ENCODE measurements around the gene GUCY1A1. TPM values are rescaled to one million over a fixed set of nuclear protein-coding genes. Genes with fewer than 3 reads are reported as not detected.

Gene GUCY1A1
- total and polyA plus RNA-seq, 2 of the 4 experiments (the other 2 are of a cell fraction) = 0.19 to 0.54 TPM

DNA sequence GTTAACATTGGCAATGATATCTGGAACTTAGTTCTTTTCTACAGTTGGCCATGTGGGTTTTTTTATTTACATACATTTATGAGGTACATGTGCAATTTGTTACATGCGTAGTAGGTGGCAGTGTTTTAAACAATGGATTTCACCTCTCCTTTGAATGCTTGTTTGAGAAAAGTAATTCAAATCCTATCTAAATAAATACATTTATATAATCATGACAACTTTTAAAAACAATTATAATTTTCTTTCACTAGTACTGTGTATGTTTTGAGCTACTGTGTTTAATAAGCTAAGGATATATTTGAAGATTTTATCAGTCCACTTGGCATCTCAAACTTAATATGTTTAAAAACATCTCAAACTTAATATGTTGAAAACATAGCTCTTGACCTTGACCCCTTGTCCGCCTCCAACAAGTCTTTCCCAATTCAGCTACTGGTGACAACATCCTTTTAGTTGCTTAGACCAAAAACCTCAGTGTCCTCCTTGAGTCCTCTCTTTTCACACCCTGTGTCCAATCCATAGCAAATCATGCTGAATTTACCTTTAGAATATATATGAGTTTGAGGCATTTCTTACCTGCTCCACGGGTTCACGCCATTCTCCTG is 106.7 kb downstream of the GUCY1A1 start:
- Histone ChIP-seq H2AK5ac (ENCODE audit: low read depth, low read length) (no peak overlapping the region), H3K23ac (ENCODE audit: low read depth, low read length) (no peak overlapping the region), H3K79me1 (ENCODE audit: low read depth in 1 of 2, low read length in 2 of 2) (no peaks in the 10 kb centered on the region), H3K9me3 (ENCODE audit: control insufficient read depth, insufficient read depth, low read length) (no peaks in the 10 kb centered on the region), H3K27me3 (ENCODE audit: control insufficient read depth, insufficient read depth, low read length) (no peaks in the 10 kb centered on the region), H2BK15ac (ENCODE audit: low read depth, low read length) (no peak overlapping the region), H2BK5ac (ENCODE audit: low read depth, low read length, poor library complexity, severe bottlenecking) (no peak overlapping the region), H2AFZ (replicated peaks; ENCODE audit: low read length, poor library complexity) (no peak overlapping the region), H3K4me1 (ENCODE audit: control insufficient read depth, insufficient read depth, low read length) (peaks cover 3% of the 10 kb centered on the region), H4K20me1 (ENCODE audit: insufficient read depth, low read length) (no peaks in the 10 kb centered on the region), H3K14ac (replicated peaks; ENCODE audit: low read depth, low read length) (no peak overlapping the region), H4K5ac (ENCODE audit: low read depth, low read length) (no peak overlapping the region), H3K4me3 (ENCODE audit: insufficient read depth, low read depth, low read length) (no peak overlapping the region), H4K91ac (ENCODE audit: insufficient read depth, low read depth, low read length) (no peak overlapping the region), H3K27ac (ENCODE audit: insufficient read depth, low read length) (no peak overlapping the region), H2AK9ac (replicated peaks; ENCODE audit: low read depth, low read length, poor library complexity) (no peak overlapping the region), H2BK120ac (ENCODE audit: low read depth, low read length) (no peak overlapping the region), H3K36me3 (ENCODE audit: control insufficient read depth, insufficient read depth, low read length) (peaks cover 6% of the 10 kb centered on the region; the same call in 1 of the 2 replicates), H3K9me1 (ENCODE audit: insufficient read depth, low read length) (no peaks in the 10 kb centered on the region), H3K9ac (ENCODE audit: low read depth, low read length) (no peak overlapping the region), H3K56ac (ENCODE audit: extremely low read depth, insufficient read depth, low read length) (no peak overlapping the region), H3K18ac (ENCODE audit: low read depth, low read length) (peak overlapping the region; percentile 4; the same call in 1 of the 2 replicates), H2BK20ac (ENCODE audit: low read depth, low read length) (no peak overlapping the region), H3K4me2 (ENCODE audit: low read depth, low read length) (no peak overlapping the region), H4K8ac (ENCODE audit: low read depth in 2 of 2, low read length in 2 of 2) (no peak overlapping the region), H3K4ac (ENCODE audit: low read depth, low read length) (no peak overlapping the region)
- TF ChIP-seq, protein P1, sequence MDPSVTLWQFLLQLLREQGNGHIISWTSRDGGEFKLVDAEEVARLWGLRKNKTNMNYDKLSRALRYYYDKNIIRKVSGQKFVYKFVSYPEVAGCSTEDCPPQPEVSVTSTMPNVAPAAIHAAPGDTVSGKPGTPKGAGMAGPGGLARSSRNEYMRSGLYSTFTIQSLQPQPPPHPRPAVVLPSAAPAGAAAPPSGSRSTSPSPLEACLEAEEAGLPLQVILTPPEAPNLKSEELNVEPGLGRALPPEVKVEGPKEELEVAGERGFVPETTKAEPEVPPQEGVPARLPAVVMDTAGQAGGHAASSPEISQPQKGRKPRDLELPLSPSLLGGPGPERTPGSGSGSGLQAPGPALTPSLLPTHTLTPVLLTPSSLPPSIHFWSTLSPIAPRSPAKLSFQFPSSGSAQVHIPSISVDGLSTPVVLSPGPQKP (IDR thresholded peaks at IDR 0.05; ENCODE audit: borderline replicate concordance, low read depth, low read length) = no peak
- TF ChIP-seq, protein P2, sequence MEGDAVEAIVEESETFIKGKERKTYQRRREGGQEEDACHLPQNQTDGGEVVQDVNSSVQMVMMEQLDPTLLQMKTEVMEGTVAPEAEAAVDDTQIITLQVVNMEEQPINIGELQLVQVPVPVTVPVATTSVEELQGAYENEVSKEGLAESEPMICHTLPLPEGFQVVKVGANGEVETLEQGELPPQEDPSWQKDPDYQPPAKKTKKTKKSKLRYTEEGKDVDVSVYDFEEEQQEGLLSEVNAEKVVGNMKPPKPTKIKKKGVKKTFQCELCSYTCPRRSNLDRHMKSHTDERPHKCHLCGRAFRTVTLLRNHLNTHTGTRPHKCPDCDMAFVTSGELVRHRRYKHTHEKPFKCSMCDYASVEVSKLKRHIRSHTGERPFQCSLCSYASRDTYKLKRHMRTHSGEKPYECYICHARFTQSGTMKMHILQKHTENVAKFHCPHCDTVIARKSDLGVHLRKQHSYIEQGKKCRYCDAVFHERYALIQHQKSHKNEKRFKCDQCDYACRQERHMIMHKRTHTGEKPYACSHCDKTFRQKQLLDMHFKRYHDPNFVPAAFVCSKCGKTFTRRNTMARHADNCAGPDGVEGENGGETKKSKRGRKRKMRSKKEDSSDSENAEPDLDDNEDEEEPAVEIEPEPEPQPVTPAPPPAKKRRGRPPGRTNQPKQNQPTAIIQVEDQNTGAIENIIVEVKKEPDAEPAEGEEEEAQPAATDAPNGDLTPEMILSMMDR (conservative IDR thresholded peaks at IDR 0.05; ENCODE audit: low read depth, low read length) = no peak
- TF ChIP-seq FOS (IDR thresholded peaks at IDR 0.05; ENCODE audit: low read depth, low read length) = no peak
- TF ChIP-seq RFX5 (IDR thresholded peaks at IDR 0.05; ENCODE audit: low read depth, low read length) = no peak
- TF ChIP-seq MXI1 (IDR thresholded peaks at IDR 0.05; ENCODE audit: borderline replicate concordance, low read depth, low read length) = no peak
- TF ChIP-seq MAFK (IDR thresholded peaks at IDR 0.05; ENCODE audit: low read depth, low read length) = no peak
- TF ChIP-seq RAD21 (IDR thresholded peaks at IDR 0.05; ENCODE audit: low read length) = no peak
- DNase-seq (no peak), ATAC-seq (ENCODE audit: low read depth) (no peak)
- no CpG with 5 or more reads among the region's 4 CpGs for WGBS, 2 experiments (ENCODE audit: extremely low coverage in 2 of 2, insufficient read length in 1 of 2)
- ChIA-PET POLR2A (ENCODE audit: unreplicated experiment) (no interaction called here), CTCF (interaction anchor here (1.3 kb wide), 1 partner anchor 14 kb away, joined by 3 read pairs; the partner anchor contains the start of gene GUCY1B1)
- dilution Hi-C loops (cut with HindIII; ENCODE audit: low sequenced_read_pairs, unreplicated experiment) (no loop called here), intact Hi-C loops (cut with micrococcal nuclease) (no loop called here), in situ Hi-C loops (cut with MboI; ENCODE audit: low sequenced_read_pairs) (no loop called here)
- BruUV-seq (replicated peaks) = no TSS peak
